NCI-H82 (cell line): ENCODE data around the gene GALNT8.
A peak's percentile ranks its signal among the peaks of the same experiment; 100 is the strongest.
"Not testable (repeated sequence)": the region's sequence is repeated elsewhere in the genome, so short reads cannot be mapped to it uniquely, and the experiment has no call there.

Experiments used
- DNase-seq: peaks from one replicate; lab custom pipeline; 2025; lab: John Stamatoyannopoulos, UW

The GALNT8 gene

GRCh38 chr12:4744709-4745108 is 24.5 kb downstream of the GALNT8 start:
- no peak for DNase-seq

- DNase-seq, result no peak
Measured at GRCh38 chr12:4745249-4745648, 25.0 kb downstream of the GALNT8 start.

- not testable (repeated sequence) for DNase-seq
Measured at GRCh38 chr12:4751654-4752053, 31.5 kb downstream of the GALNT8 start.

- no peak for DNase-seq
Measured at GRCh38 chr12:4762773-4763172, 42.6 kb downstream of the GALNT8 start.

- peak; percentile 87 for DNase-seq
Measured at GRCh38 chr12:4763549-4763948, 43.3 kb downstream of the GALNT8 start.

- no peak for DNase-seq
Measured at GRCh38 chr12:4766445-4766844, 46.2 kb downstream of the GALNT8 start.

GRCh38 chr12:4767186-4767585 is 47.0 kb downstream of the GALNT8 start:
- DNase-seq, result no peak

- no peak for DNase-seq
Measured at GRCh38 chr12:4768341-4768740, 48.1 kb downstream of the GALNT8 start.

GRCh38 chr12:4769073-4769472 is 48.9 kb downstream of the GALNT8 start:
- no peak for DNase-seq

- DNase-seq, result peak; percentile 10
Measured at GRCh38 chr12:4771172-4771959, 51.2 kb downstream of the GALNT8 start.

- no peak for DNase-seq
Measured at GRCh38 chr12:4771960-4772566, 51.9 kb downstream of the GALNT8 start.

GRCh38 chr12:4775936-4776335 is 55.7 kb downstream of the GALNT8 start:
- DNase-seq, result no peak

- DNase-seq, result no peak
Measured at GRCh38 chr12:4779749-4780148, 59.5 kb downstream of the GALNT8 start.

- DNase-seq, result no peak
Measured at GRCh38 chr12:4780641-4781611, 60.7 kb downstream of the GALNT8 start.

- DNase-seq, result no peak
Measured at GRCh38 chr12:4784404-4785054, 64.3 kb downstream of the GALNT8 start.

- DNase-seq, result peak; percentile 25
Measured at GRCh38 chr12:4786795-4787194, 66.6 kb downstream of the GALNT8 start.

- DNase-seq, result peak; percentile 37
Measured at GRCh38 chr12:4787965-4788364, 67.8 kb downstream of the GALNT8 start.

GRCh38 chr12:4789776-4790175 is 69.6 kb downstream of the GALNT8 start:
- no peak for DNase-seq

GRCh38 chr12:4791497-4791896 is 71.3 kb downstream of the GALNT8 start:
- DNase-seq, result no peak

- no peak for DNase-seq
Measured at GRCh38 chr12:4794491-4794890, 74.3 kb downstream of the GALNT8 start.

- no peak for DNase-seq
Measured at GRCh38 chr12:4796216-4796615, 76.0 kb downstream of the GALNT8 start.
